K562 (cell line): Measurements from ENCODE around the gene ECT2L. TPM values are rescaled to one million over a fixed set of nuclear protein-coding genes. Genes with fewer than 3 reads are reported as not detected.

Experiments
- ATAC-seq: fragments of 200-7000 bp; cut with Tn5 transposase; 3 replicates; pipeline ENCODE4 v1.9.1; 2020; ENCODE audit warnings: moderate library complexity
- BruUV-seq: library from RNA; stranded (reverse); fragments of 400-500 nt; replicated peaks from 2 replicates; lab custom pipeline; 2021; lab: Mats Ljungman, UMichigan
- CTCF ChIA-PET: fragments of 300-600 bp; formaldehyde crosslinking; extraction: SDS; loops from one replicate; lab custom pipeline; 2021; ENCODE audit warnings: low intra/inter-chr PET ratio; lab: Yijun Ruan, JAX
- POLR2A ChIA-PET: fragments of 300-600, 350-650 bp; sonication (Branson Sonifier 250); formaldehyde crosslinking; extraction: SDS; loops from one replicate; lab custom pipeline; 2021; ENCODE audit warnings: antibody characterized with exemption, inconsistent platforms; lab: Yijun Ruan, JAX
- DNase-seq, 4 experiments: peaks; one replicate each; pipeline versions ENCODE4 v3.0.0 to v3.0.0-alpha.2; 2011 to 2018; ENCODE audit warnings: low spot score in 3 of 4, mixed read lengths in 3 of 4; ENCODE audit errors: extremely low read depth in 1 of 4
- FAIRE-seq: peaks from 2 replicates; lab custom pipeline; 2011; peaks lifted over from hg19 to GRCh38; lab: Jason Lieb, UNC
- H2AFZ ChIP-seq: 2 replicates; pipeline ENCODE4 v1.6.0; 2011; ENCODE audit warnings: low read depth, low read length, control low read depth, inconsistent platforms
- H3K27ac ChIP-seq: fragments of 200-600 bp; 3 replicates; pipeline ENCODE4 v1.8.0; 2011; ENCODE audit warnings: low read depth, mild to moderate bottlenecking, control low read depth, inconsistent platforms, low read length, moderate library complexity, mixed read lengths; ENCODE audit errors: extremely low read depth
- H3K27me3 ChIP-seq, 2 experiments: fragments of 300-600 bp in 1 of 2; 2 replicates in 1 of 2; 3 replicates in 1 of 2; pipeline versions ENCODE4 v1.6.0 to v1.8.0; 2011; ENCODE audit warnings: inconsistent platforms in 2 of 2, low read length in 2 of 2, mild to moderate bottlenecking in 1 of 2, mixed read lengths in 1 of 2, moderate library complexity in 1 of 2; ENCODE audit not compliant: control insufficient read depth in 2 of 2, insufficient read depth in 2 of 2
- H3K36me3 ChIP-seq: fragments of 300-600 bp; 3 replicates; pipeline ENCODE4 v1.8.0; 2011; ENCODE audit warnings: mild to moderate bottlenecking, low read length, inconsistent platforms; ENCODE audit not compliant: control insufficient read depth, insufficient read depth
- H3K4me1 ChIP-seq, 2 experiments: fragments of 200-600 bp in 1 of 2; replicated peaks in 1 of 2; 2 replicates in 1 of 2; 3 replicates in 1 of 2; pipeline versions ENCODE4 v1.5.1 to v1.8.0; 2011; ENCODE audit warnings: inconsistent platforms in 2 of 2, low read length in 2 of 2, mild to moderate bottlenecking in 1 of 2, mixed read lengths in 1 of 2, moderate library complexity in 1 of 2; ENCODE audit not compliant: control insufficient read depth in 2 of 2, insufficient read depth in 2 of 2
- H3K4me2 ChIP-seq: 2 replicates; pipeline ENCODE4 v1.6.1; 2011; ENCODE audit warnings: low read length, control low read depth, inconsistent platforms, mixed read lengths; ENCODE audit not compliant: insufficient read depth
- H3K4me3 ChIP-seq: fragments of 200-600 bp; sonication (generic), shearing (Covaris generic); 2 replicates; pipeline ENCODE4 v1.5.1; 2016; ENCODE audit warnings: control low read depth, inconsistent platforms
- H3K79me2 ChIP-seq: fragments of 200-600 bp; 3 replicates; pipeline ENCODE4 v1.8.0; 2011; ENCODE audit warnings: low read length, inconsistent platforms; ENCODE audit not compliant: control insufficient read depth, insufficient read depth
- H3K9ac ChIP-seq, 2 experiments: 2 replicates each; pipeline versions ENCODE4 v1.6.0 to v1.6.1; 2011; ENCODE audit warnings: low read depth in 2 of 2, low read length in 2 of 2, control low read depth in 1 of 2, inconsistent platforms in 1 of 2, mild to moderate bottlenecking in 1 of 2, mixed read lengths in 1 of 2; ENCODE audit not compliant: insufficient read depth in 1 of 2
- H3K9me1 ChIP-seq: one replicate; pipeline ENCODE4 v1.6.0; 2011; ENCODE audit warnings: inconsistent platforms, mild to moderate bottlenecking, low read length, moderate library complexity; ENCODE audit not compliant: control insufficient read depth, insufficient read depth
- H3K9me3 ChIP-seq: replicated peaks from 2 replicates; pipeline ENCODE4 v1.5.1; 2011; ENCODE audit warnings: low read depth, low read length, inconsistent platforms; ENCODE audit not compliant: control insufficient read depth, insufficient read depth
- H4K20me1 ChIP-seq: replicated peaks from 2 replicates; pipeline ENCODE4 v1.6.1; 2011; ENCODE audit warnings: low read length, inconsistent platforms, mixed read lengths; ENCODE audit not compliant: control insufficient read depth, insufficient read depth
- CHD1 ChIP-seq: fragments of 200-600 bp; sonication (generic); IDR thresholded peaks from one replicate; pipeline ENCODE4 v1.6.1; 2012; ENCODE audit warnings: mild to moderate bottlenecking, moderate library complexity, low read length, inconsistent platforms
- NCOR1 ChIP-seq: fragments of 450-650 bp; IDR thresholded peaks from 2 replicates; pipeline ENCODE4 v1.6.1; 2016; ENCODE audit warnings: mild to moderate bottlenecking, moderate library complexity
- NFXL1 ChIP-seq: fragments of 450-650 bp; formaldehyde crosslinking; IDR thresholded peaks from 2 replicates; pipeline ENCODE4 v1.4.0; 2021; ENCODE audit warnings: mild to moderate bottlenecking
- NR3C1 ChIP-seq: sonication (generic); formaldehyde crosslinking; IDR thresholded peaks from 2 replicates; pipeline ENCODE4 v1.8.1; 2022; ENCODE audit warnings: missing genetic modification reagents
- SMARCE1 ChIP-seq: fragments of 450-650 bp; IDR thresholded peaks from 2 replicates; pipeline ENCODE4 v1.7.1; 2016; ENCODE audit warnings: mild to moderate bottlenecking
- ZNF436 ChIP-seq: fragments of 250-450, 450-650 bp; sonication (Bioruptor Pico); formaldehyde crosslinking; IDR thresholded peaks from 2 replicates; pipeline ENCODE4 v1.7.0; 2020; ENCODE audit warnings: mild to moderate bottlenecking
- WGBS: fragments of 100-300 bp; shearing (Covaris generic); methylation state at CpG from one replicate; pipeline ENCODE4 v1.1.6; 2016; ENCODE audit warnings: low coverage, mixed read lengths; ENCODE audit not compliant: insufficient coverage; ENCODE audit errors: missing lambda C conversion rate; 5-methylcytosine and 5-hydroxymethylcytosine counted together
- in situ Hi-C: fragments of 300-500 bp; cut with MboI; formaldehyde crosslinking; loops from 4 replicates; pipeline ENCODE4 v1.15.0; 2018; ENCODE audit warnings: inconsistent platforms, mixed read lengths
- intact Hi-C: fragments of 100-400 bp; cut with micrococcal nuclease; formaldehyde crosslinking; loops from 2 replicates; pipeline ENCODE4 v1.14.2; 2022
- polyA plus RNA-seq, 8 experiments: library from polyadenylated mRNA; depleted of rRNA in 4 of 8; stranded (reverse) in 5 of 8; unstranded in 3 of 8; fragments of >200 nt; fragmentation: Nextera tagmentation in 2 of 8; fragmentation: Illumina TruSeq in 1 of 8; extraction: Ambion mirVana in 2 of 8; extraction: Trizol in 1 of 8; gene quantifications; 2 replicates each; pipeline versions ENCODE4 v1.2.1 to v1.2.3, GENCODE V29; 2011 to 2014; ENCODE audit warnings: inconsistent platforms in 1 of 8, missing spikeins in 1 of 8
- total RNA-seq, 7 experiments: library from RNA; depleted of rRNA in 6 of 7; stranded (reverse); fragments of >200 nt in 6 of 7; fragmentation: Illumina TruSeq in 2 of 7; extraction: Trizol in 2 of 7; gene quantifications; 2 replicates each; pipeline versions ENCODE4 v1.2.1 to v1.2.3, GENCODE V29; 2011 to 2021; ENCODE audit warnings: low replicate concordance in 1 of 7
- TF ChIP-seq, protein P1 (sequence below): sonication (generic); formaldehyde crosslinking; IDR thresholded peaks from 2 replicates; pipeline ENCODE4 v1.8.0; 2022; ENCODE audit warnings: mild to moderate bottlenecking, missing genetic modification reagents
- TF ChIP-seq, protein P2 (sequence below): fragments of 450-650 bp; formaldehyde crosslinking; IDR thresholded peaks from 2 replicates; pipeline ENCODE4 v1.4.0; 2020; ENCODE audit warnings: mild to moderate bottlenecking, mixed read lengths

The ECT2L gene
- total and polyA plus RNA-seq, 9 of the 15 experiments (the other 6 are each of a cell fraction or from before 2014, with no cell fraction given) = 0.03 to 0.04 TPM; not detected in 7

DNA sequence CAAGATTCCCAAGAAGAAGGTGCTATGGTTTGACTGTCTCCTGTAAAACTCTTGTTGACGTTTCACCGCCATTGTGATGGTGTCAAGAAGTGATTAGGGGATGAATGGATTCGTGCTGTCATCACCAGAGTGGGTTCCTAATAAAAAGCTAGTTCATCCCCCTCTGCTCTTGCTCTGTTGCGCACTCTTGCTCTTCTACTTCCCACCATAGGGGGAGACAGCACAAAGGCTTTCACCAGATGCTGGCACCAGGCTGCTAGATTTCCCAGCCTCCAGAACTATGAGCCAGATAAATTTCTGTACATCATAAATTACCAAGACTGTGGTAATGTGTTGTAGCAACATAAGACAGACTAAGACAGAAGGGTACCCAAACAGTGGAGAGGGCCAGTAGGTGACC lies 43.9 kb upstream of the ECT2L start:
- intact Hi-C loops = no loop called here
- no peak overlapping the region for H2AFZ ChIP-seq
- peaks cover 2 to 10% of the 10 kb centered on the region in 2 experiments; a peak in 2 of 5 replicates for H3K27me3 ChIP-seq
- no peaks in the 10 kb centered on the region for H3K4me1 ChIP-seq
- no peak overlapping the region for H3K4me3 ChIP-seq
- no peak for FAIRE-seq
- no peak for DNase-seq
- POLR2A ChIA-PET = no interaction called here
- no peaks in the 10 kb centered on the region for H3K9me1 ChIP-seq
- WGBS = 1% methylated on average over 4 of the region's 4 CpGs
- CTCF ChIA-PET = no interaction called here
- no peaks in the 10 kb centered on the region for H3K36me3 ChIP-seq
- no peak overlapping the region for H3K27ac ChIP-seq
- in situ Hi-C loops = no loop called here
- BruUV-seq = no TSS peak
- H3K4me2 ChIP-seq = no peak overlapping the region
- no peak for ATAC-seq
- no peak overlapping the region for H3K9ac ChIP-seq
- H3K9me3 ChIP-seq = no peaks in the 10 kb centered on the region
- H4K20me1 ChIP-seq = no peaks in the 10 kb centered on the region
- no peaks in the 10 kb centered on the region for H3K79me2 ChIP-seq
- TF ChIP-seq SMARCE1 = no peak
- TF ChIP-seq, protein P1, sequence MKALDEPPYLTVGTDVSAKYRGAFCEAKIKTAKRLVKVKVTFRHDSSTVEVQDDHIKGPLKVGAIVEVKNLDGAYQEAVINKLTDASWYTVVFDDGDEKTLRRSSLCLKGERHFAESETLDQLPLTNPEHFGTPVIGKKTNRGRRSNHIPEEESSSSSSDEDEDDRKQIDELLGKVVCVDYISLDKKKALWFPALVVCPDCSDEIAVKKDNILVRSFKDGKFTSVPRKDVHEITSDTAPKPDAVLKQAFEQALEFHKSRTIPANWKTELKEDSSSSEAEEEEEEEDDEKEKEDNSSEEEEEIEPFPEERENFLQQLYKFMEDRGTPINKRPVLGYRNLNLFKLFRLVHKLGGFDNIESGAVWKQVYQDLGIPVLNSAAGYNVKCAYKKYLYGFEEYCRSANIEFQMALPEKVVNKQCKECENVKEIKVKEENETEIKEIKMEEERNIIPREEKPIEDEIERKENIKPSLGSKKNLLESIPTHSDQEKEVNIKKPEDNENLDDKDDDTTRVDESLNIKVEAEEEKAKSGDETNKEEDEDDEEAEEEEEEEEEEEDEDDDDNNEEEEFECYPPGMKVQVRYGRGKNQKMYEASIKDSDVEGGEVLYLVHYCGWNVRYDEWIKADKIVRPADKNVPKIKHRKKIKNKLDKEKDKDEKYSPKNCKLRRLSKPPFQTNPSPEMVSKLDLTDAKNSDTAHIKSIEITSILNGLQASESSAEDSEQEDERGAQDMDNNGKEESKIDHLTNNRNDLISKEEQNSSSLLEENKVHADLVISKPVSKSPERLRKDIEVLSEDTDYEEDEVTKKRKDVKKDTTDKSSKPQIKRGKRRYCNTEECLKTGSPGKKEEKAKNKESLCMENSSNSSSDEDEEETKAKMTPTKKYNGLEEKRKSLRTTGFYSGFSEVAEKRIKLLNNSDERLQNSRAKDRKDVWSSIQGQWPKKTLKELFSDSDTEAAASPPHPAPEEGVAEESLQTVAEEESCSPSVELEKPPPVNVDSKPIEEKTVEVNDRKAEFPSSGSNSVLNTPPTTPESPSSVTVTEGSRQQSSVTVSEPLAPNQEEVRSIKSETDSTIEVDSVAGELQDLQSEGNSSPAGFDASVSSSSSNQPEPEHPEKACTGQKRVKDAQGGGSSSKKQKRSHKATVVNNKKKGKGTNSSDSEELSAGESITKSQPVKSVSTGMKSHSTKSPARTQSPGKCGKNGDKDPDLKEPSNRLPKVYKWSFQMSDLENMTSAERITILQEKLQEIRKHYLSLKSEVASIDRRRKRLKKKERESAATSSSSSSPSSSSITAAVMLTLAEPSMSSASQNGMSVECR (CRISPR knock-in tag) = no peak
- no peak for TF ChIP-seq NR3C1 (CRISPR knock-in tag)
- TF ChIP-seq, protein P2, sequence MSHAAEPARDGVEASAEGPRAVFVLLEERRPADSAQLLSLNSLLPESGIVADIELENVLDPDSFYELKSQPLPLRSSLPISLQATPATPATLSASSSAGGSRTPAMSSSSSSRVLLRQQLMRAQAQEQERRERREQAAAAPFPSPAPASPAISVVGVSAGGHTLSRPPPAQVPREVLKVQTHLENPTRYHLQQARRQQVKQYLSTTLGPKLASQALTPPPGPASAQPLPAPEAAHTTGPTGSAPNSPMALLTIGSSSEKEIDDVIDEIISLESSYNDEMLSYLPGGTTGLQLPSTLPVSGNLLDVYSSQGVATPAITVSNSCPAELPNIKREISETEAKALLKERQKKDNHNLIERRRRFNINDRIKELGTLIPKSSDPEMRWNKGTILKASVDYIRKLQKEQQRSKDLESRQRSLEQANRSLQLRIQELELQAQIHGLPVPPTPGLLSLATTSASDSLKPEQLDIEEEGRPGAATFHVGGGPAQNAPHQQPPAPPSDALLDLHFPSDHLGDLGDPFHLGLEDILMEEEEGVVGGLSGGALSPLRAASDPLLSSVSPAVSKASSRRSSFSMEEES (CRISPR knock-in tag) = no peak
- TF ChIP-seq CHD1 = no peak
- TF ChIP-seq ZNF436 (CRISPR knock-in tag) = no peak
- no peak for TF ChIP-seq NFXL1 (CRISPR knock-in tag)
- TF ChIP-seq NCOR1 = no peak
